ENCODE results near the gene SPATA12. TPM values are rescaled to one million over a fixed set of nuclear protein-coding genes. Genes with fewer than 3 reads are reported as not detected.

SPATA12 gene
- total and polyA plus RNA-seq, 2 donors (not counting 3 experiments of a cell fraction or from before 2014, with no cell fraction given): 0.18 TPM; not detected in 1

DNA sequence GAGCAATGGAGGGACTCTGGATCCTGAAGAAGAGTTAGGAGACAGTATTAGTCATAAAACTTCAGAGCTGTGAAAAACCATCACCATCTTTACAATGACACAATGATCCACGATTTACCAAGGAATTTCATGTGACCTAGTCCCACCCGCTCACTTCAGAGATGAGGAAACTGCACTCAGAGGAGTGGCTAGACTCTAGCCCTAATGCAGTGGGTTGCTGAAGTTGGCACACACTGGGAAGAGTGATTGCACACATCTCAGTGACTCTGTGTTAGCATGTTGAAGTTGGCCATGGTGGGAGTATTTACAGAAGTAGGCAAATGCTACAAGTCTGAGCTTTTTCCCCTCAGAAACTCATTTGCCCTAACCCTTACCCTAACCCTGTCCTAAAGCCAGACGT, 35.2 kb upstream of the SPATA12 start:
- TF ChIP-seq GATA2 (IDR thresholded peaks at IDR 0.05; ENCODE audit: insufficient read depth, insufficient read length, low read depth, low read length) (no peak), EZH2 (IDR thresholded peaks at IDR 0.05; ENCODE audit: borderline replicate concordance, low read depth, low read length, severe bottlenecking) (no peak), FOS (IDR thresholded peaks at IDR 0.05; ENCODE audit: borderline replicate concordance, insufficient read depth, low read length) (no peak), JUN (IDR thresholded peaks at IDR 0.05; ENCODE audit: borderline replicate concordance, insufficient read depth, insufficient read length, low read depth) (no peak), POLR2AphosphoS5 (IDR thresholded peaks at IDR 0.05; ENCODE audit: insufficient read depth, low read depth, low read length) (no peak), CTCF (IDR thresholded peaks at IDR 0.05; ENCODE audit: extremely low read depth in 1 of 2, insufficient read depth in 1 of 2, low read depth in 1 of 2, low read length in 2 of 2) (no peak), MYC (IDR thresholded peaks at IDR 0.05; ENCODE audit: low read depth, low read length) (no peak), POLR2A (IDR thresholded peaks at IDR 0.05; ENCODE audit: low read depth, low read length) (no peak)
- TF ChIP-seq, protein P1, sequence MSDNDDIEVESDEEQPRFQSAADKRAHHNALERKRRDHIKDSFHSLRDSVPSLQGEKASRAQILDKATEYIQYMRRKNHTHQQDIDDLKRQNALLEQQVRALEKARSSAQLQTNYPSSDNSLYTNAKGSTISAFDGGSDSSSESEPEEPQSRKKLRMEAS (IDR thresholded peaks at IDR 0.05; ENCODE audit: insufficient read depth, insufficient read length): no peak
- no peaks in the 10 kb centered on the region for H3K9me1 ChIP-seq (replicated peaks; ENCODE audit: control insufficient read depth, extremely low read depth, insufficient read depth, low read length)
- ChIA-PET POLR2A (no interaction called here), CTCF (no interaction called here)
- no TSS peak for BruUV-seq (replicated peaks)
- H4K20me1 ChIP-seq (replicated peaks; ENCODE audit: control insufficient read depth, extremely low read depth, insufficient read depth, low read length): no peaks in the 10 kb centered on the region
- no peak for DNase-seq (ENCODE audit: low read depth, low spot score)
- no peak overlapping the region for H2AFZ ChIP-seq (ENCODE audit: low read depth, low read length)
- no peaks in the 10 kb centered on the region for H3K4me1 ChIP-seq (ENCODE audit: control insufficient read depth, extremely low read depth, insufficient read depth, low read length)
- H3K27me3 ChIP-seq (ENCODE audit: control insufficient read depth in 2 of 2, insufficient read depth in 2 of 2, low read length in 2 of 2): peaks cover 0 to 3% of the 10 kb centered on the region in 2 experiments
- FAIRE-seq: no peak
- H3K4me3 ChIP-seq (replicated peaks in 1 of 3; ENCODE audit: insufficient read depth in 1 of 3, low read depth in 1 of 3, low read length in 3 of 3): no peak overlapping the region
- dilution Hi-C loops (cut with MboI; ENCODE audit: extremely low pct_ligation_motif_present, low sequenced_read_pairs) (no loop called here), intact Hi-C loops (cut with micrococcal nuclease) (no loop called here)
- no peaks in the 10 kb centered on the region for H3K79me2 ChIP-seq (ENCODE audit: control insufficient read depth, insufficient read depth, low read length)
- no peak overlapping the region for H3K9ac ChIP-seq (replicated peaks; ENCODE audit: extremely low read depth, insufficient read depth, low read length)
- no peak overlapping the region for H3K27ac ChIP-seq (ENCODE audit: insufficient read depth, low read depth, low read length)
- no peak overlapping the region for H3K4me2 ChIP-seq (ENCODE audit: insufficient read depth, low read length)
- H3K9me3 ChIP-seq (replicated peaks; ENCODE audit: control insufficient read depth, insufficient read depth, low read length): no peaks in the 10 kb centered on the region
- H3K36me3 ChIP-seq (ENCODE audit: control insufficient read depth in 2 of 2, extremely low read depth in 1 of 2, insufficient read depth in 2 of 2, low read length in 2 of 2): no peaks in the 10 kb centered on the region

Data from endothelial cell of umbilical vein (primary cell).